ENCODE data around the gene RBM33. TPM values are rescaled to one million over a fixed set of nuclear protein-coding genes. Genes with fewer than 3 reads are reported as not detected.

The RBM33 gene
- total and polyA plus RNA-seq, 2 of the 13 experiments (the other 11 are each of a cell fraction or from before 2014, with no cell fraction given) = 12.4 to 28.9 TPM

GRCh38 chr7:155809332-155809946 is 165.0 kb downstream of the RBM33 start (continued):
- TF ChIP-seq GABPB1 (CRISPR knock-in tag; IDR thresholded peaks at IDR 0.05) (peak; percentile 9; the same call in 1 of the 2 replicates), TOE1 (CRISPR knock-in tag; IDR thresholded peaks at IDR 0.05) (no peak), RBAK (CRISPR knock-in tag; IDR thresholded peaks at IDR 0.05) (no peak), POGK (CRISPR knock-in tag; conservative IDR thresholded peaks at IDR 0.05) (no peak), ZGPAT (CRISPR knock-in tag; IDR thresholded peaks at IDR 0.05) (no peak), NFKBIZ (CRISPR knock-in tag; IDR thresholded peaks at IDR 0.05) (no peak), KLF16 (CRISPR knock-in tag; IDR thresholded peaks at IDR 0.05) (no peak), SOX13 (IDR thresholded peaks at IDR 0.05) (0 out of 2 replicates have a peak, but pooled peaks have one; percentile 11), SOX13 (CRISPR knock-in tag; conservative IDR thresholded peaks at IDR 0.05 in 1 of 2, IDR thresholded peaks at IDR 0.05 in 1 of 2) (peak in 1 of 2 experiments; percentile 47; a peak in 1 of 4 replicates), HNF4A (CRISPR knock-in tag; IDR thresholded peaks at IDR 0.05) (peak; percentile 23; the same call in 1 of the 2 replicates), PRPF4 (IDR thresholded peaks at IDR 0.05; ENCODE audit: low read depth, low read length, poor library complexity, severe bottlenecking) (peak; percentile 77), GFI1 (CRISPR knock-in tag; IDR thresholded peaks at IDR 0.05; ENCODE audit: borderline replicate concordance) (no peak), MYNN (CRISPR knock-in tag; IDR thresholded peaks at IDR 0.05; ENCODE audit: low read depth) (no peak), ZFP91 (CRISPR knock-in tag; IDR thresholded peaks at IDR 0.05; ENCODE audit: borderline replicate concordance) (no peak), MAZ (IDR thresholded peaks at IDR 0.05; ENCODE audit: borderline replicate concordance, low read depth, low read length) (no peak), MAZ (CRISPR knock-in tag; IDR thresholded peaks at IDR 0.05; ENCODE audit: low read depth) (no peak; the same call in 1 of the 2 replicates), ZNF20 (CRISPR knock-in tag; IDR thresholded peaks at IDR 0.05) (no peak), ZNF280B (CRISPR knock-in tag; IDR thresholded peaks at IDR 0.05; ENCODE audit: borderline replicate concordance) (no peak), GATAD1 (CRISPR knock-in tag; IDR thresholded peaks at IDR 0.05) (no peak), NR2F1 (CRISPR knock-in tag; IDR thresholded peaks at IDR 0.05) (peak in 1 of 2 experiments; percentile 18; a peak in 2 of 4 replicates), NR2F2 (IDR thresholded peaks at IDR 0.05; ENCODE audit: borderline replicate concordance, low read depth) (peak; percentile 46; the same call in 1 of the 2 replicates)
